Fibroblast of villous mesenchyme (primary cell): ENCODE measurements around the gene DIPK1A. TPM values are rescaled to one million over a fixed set of nuclear protein-coding genes. Genes with fewer than 3 reads are reported as not detected.

Experiments
- DNase-seq: peaks from one replicate; pipeline ENCODE4 v3.0.0-alpha.2; 2010; ENCODE audit warnings: low read depth
- H3K4me3 ChIP-seq: 2 replicates; pipeline ENCODE4 v1.5.1; 2011; ENCODE audit warnings: low read depth, mild to moderate bottlenecking, low read length
- total RNA-seq: library from RNA; depleted of rRNA; stranded (reverse); fragments of >200 nt; gene quantifications from 2 replicates; pipeline ENCODE4 v1.2.3, GENCODE V29; 2012
- TF ChIP-seq, protein P1 (sequence below): IDR thresholded peaks from 2 replicates; pipeline ENCODE4 v1.5.1; 2012; ENCODE audit warnings: low read depth, mild to moderate bottlenecking, low read length; ENCODE audit not compliant: insufficient read depth

The DIPK1A gene
- total RNA-seq, 1 donor: 39.3 TPM

GRCh38 chr1:92817137-92817697 is 144.0 kb downstream of the DIPK1A start:
- DNase-seq: no peak
- TF ChIP-seq, protein P1, sequence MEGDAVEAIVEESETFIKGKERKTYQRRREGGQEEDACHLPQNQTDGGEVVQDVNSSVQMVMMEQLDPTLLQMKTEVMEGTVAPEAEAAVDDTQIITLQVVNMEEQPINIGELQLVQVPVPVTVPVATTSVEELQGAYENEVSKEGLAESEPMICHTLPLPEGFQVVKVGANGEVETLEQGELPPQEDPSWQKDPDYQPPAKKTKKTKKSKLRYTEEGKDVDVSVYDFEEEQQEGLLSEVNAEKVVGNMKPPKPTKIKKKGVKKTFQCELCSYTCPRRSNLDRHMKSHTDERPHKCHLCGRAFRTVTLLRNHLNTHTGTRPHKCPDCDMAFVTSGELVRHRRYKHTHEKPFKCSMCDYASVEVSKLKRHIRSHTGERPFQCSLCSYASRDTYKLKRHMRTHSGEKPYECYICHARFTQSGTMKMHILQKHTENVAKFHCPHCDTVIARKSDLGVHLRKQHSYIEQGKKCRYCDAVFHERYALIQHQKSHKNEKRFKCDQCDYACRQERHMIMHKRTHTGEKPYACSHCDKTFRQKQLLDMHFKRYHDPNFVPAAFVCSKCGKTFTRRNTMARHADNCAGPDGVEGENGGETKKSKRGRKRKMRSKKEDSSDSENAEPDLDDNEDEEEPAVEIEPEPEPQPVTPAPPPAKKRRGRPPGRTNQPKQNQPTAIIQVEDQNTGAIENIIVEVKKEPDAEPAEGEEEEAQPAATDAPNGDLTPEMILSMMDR: no peak
- no peak overlapping the region for H3K4me3 ChIP-seq

GRCh38 chr1:92816732-92817131 is 144.5 kb downstream of the DIPK1A start:
- TF ChIP-seq, protein P1: no peak
- no peak for DNase-seq
- H3K4me3 ChIP-seq: no peak overlapping the region

GRCh38 chr1:92808381-92808780 is 152.9 kb downstream of the DIPK1A start:
- DNase-seq: no peak
- TF ChIP-seq, protein P1: no peak
- no peak overlapping the region for H3K4me3 ChIP-seq

GRCh38 chr1:92805216-92805615 is 156.0 kb downstream of the DIPK1A start:
- TF ChIP-seq, protein P1: no peak
- no peak for DNase-seq
- H3K4me3 ChIP-seq: no peak overlapping the region

DNA sequence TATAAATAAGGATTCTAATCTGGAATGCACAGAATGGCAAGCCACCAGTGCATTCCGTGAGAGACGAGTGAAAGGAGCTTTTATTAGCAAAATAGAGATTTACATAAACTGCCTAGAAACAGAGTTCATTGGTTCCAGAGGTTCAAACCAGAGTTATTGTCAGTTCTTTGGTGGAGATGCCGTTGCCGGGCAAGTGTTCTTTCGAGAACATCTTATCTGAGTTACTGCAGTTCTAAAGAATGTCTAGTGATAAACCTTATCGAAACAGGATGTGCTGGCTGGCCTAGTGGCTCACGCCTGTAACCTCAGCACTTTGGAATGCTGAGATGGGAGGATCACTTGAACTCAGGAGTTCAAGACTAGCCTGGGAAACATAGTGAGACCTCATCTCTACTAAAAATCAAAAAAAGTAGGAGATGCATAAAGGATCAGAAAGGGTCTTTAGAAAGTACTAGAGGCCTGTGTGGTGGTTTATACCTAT is 156.5 kb downstream of the DIPK1A start:
- no peak overlapping the region for H3K4me3 ChIP-seq
- TF ChIP-seq, protein P1: no peak
- peak; percentile 98 for DNase-seq

GRCh38 chr1:92803140-92803887 is 157.9 kb downstream of the DIPK1A start:
- TF ChIP-seq, protein P1: no peak
- no peak for DNase-seq
- H3K4me3 ChIP-seq: no peak overlapping the region
